OCI-LY7 (cell line): ENCODE data around the gene NDUFB10.

Source experiments
- CTCF ChIP-seq: fragments of 200-600 bp; sonication (generic); conservative IDR thresholded peaks from 2 replicates; pipeline ENCODE4 v1.5.1; 2014; ENCODE audit warnings: mild to moderate bottlenecking, antibody characterized with exemption, low read length, moderate library complexity, mixed read lengths
- EZH2phosphoT487 ChIP-seq: fragments of 200-600 bp; sonication (generic); IDR thresholded peaks from 2 replicates; pipeline ENCODE4 v1.6.1; 2018; ENCODE audit warnings: low read depth, borderline replicate concordance, mild to moderate bottlenecking, mixed run types, antibody characterized with exemption, low read length, moderate library complexity, mixed read lengths

DNA sequence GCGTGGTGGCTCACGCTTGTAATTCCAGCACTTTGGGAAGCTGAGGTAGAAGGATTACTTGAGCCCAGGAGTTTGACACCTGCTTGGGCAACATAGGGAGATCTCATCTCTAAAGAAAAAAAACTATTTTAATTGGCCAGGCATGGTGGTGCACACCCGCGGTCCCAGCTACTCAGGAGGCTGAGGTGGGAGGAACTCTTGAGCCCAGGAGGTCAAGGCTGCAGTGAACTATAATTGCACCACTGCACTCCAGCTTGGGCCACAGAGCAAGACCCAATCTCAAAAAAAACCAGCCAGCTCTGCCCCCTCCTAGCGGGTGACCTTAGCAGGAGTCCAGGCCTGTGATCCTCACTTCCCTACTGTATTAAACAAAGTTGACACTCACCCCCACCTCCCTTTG is 35.2 kb upstream of the NDUFB10 start:
- TF ChIP-seq CTCF = no peak
- TF ChIP-seq EZH2phosphoT487 = no peak
